Hematopoietic multipotent progenitor cell treated with erythropoietin and hydrocortisone succinate and interleukin-3 and kit ligand, for 8 days (in vitro differentiated cells): ENCODE data around the gene TTYH2.

ENCODE experiments used
- DNase-seq: peaks from one replicate; pipeline ENCODE4 v3.0.0-alpha.2; 2015

The TTYH2 gene

GRCh38 chr17:74297941-74298340 is 84.6 kb downstream of the TTYH2 start:
- DNase-seq: no peak

GRCh38 chr17:74298778-74299177 is 85.4 kb downstream of the TTYH2 start:
- DNase-seq: no peak

GRCh38 chr17:74299226-74300009 is 86.0 kb downstream of the TTYH2 start:
- DNase-seq: no peak

GRCh38 chr17:74303305-74303704 is 89.9 kb downstream of the TTYH2 start:
- no peak for DNase-seq

- no peak for DNase-seq
Observed at GRCh38 chr17:74304184-74304583, 90.8 kb downstream of the TTYH2 start.

GRCh38 chr17:74305865-74306654 is 92.7 kb downstream of the TTYH2 start:
- peak; percentile 34 for DNase-seq

- DNase-seq: peak; percentile 85
Observed at GRCh38 chr17:74307984-74308773, 94.8 kb downstream of the TTYH2 start.

GRCh38 chr17:74309902-74310301 is 96.5 kb downstream of the TTYH2 start:
- DNase-seq: no peak
